Right cardiac atrium (tissue), 5 donors: ENCODE results near the gene ZNF503. TPM values are rescaled to one million over a fixed set of nuclear protein-coding genes. Genes with fewer than 3 reads are reported as not detected.
A peak's percentile ranks its signal among the peaks of the same experiment; 100 is the strongest.
"Not testable (repeated sequence)": the region's sequence is repeated elsewhere in the genome, so short reads cannot be mapped to it uniquely, and the experiment has no call there.

ENCODE experiments used
- ATAC-seq, 2 donors: fragments of 200-7000 bp; cut with Tn5 transposase; one replicate each; pipeline versions ENCODE4 v1.8.0 to v1.9.1; 2020; ENCODE audit warnings: moderate library complexity in 2 of 2, mild to moderate bottlenecking in 1 of 2
- DNase-seq, 3 donors: peaks; one replicate each; pipeline ENCODE4 v3.0.0-alpha.2; 2020
- H3K27ac ChIP-seq: one replicate; pipeline ENCODE4 v1.5.1; 2013; ENCODE audit warnings: mild to moderate bottlenecking, low read length, control low read depth, moderate library complexity
- H3K27me3 ChIP-seq: one replicate; pipeline ENCODE4 v1.6.1; 2013; ENCODE audit not compliant: control insufficient read depth, insufficient read depth
- H3K4me1 ChIP-seq: one replicate; pipeline ENCODE4 v1.6.1; 2013; ENCODE audit warnings: low read length; ENCODE audit not compliant: control insufficient read depth, insufficient read depth
- H3K4me3 ChIP-seq: one replicate; pipeline ENCODE4 v1.5.1; 2013; ENCODE audit warnings: low read length, control low read depth
- H3K9me3 ChIP-seq: one replicate; pipeline ENCODE4 v1.6.1; 2013; ENCODE audit warnings: low read length; ENCODE audit not compliant: control insufficient read depth
- WGBS: extraction: QIAGEN DNeasy Blood & Tissue Kit; methylation state at CpG from one replicate; pipeline ENCODE4 v1.1.7; 2013; 5-methylcytosine and 5-hydroxymethylcytosine counted together
- intact Hi-C, 4 donors: fragments of 100-400 bp; cut with DNase I; formaldehyde crosslinking; loops; one replicate each; pipeline versions ENCODE4 v1.11.0 to v1.14.0; 2022 to 2023
- polyA plus RNA-seq: library from polyadenylated mRNA; stranded (reverse); fragments of 200-250 nt; gene quantifications from one replicate; pipeline ENCODE4 v1.2.3, GENCODE V29; 2013
- total RNA-seq, 4 donors: library from RNA; stranded (reverse); fragmentation: NEBNext Ultra II Directional; extraction: Animal tissue kit (Norgen Biotek cat#: 25700); gene quantifications; one replicate each; pipeline ENCODE4 v1.2.1, GENCODE V29; 2021
- donor health status: healthy with polysubstance abuse.
- donor health status: DM: no; HTN: yes; CAD: no.
- donor health status: DM: no; HTN: no; CAD: no.
- donor health status: DM: no; HTN: yes; CAD: no; lungs with severe emphysema.
- donor health status: DM: yes; HTN: yes; CAD: no.

ZNF503 gene
- total and polyA plus RNA-seq, 5 donors, result 8.7 to 14.6 (median 14.2) TPM

- H3K4me1 ChIP-seq, result no peaks in the 10 kb centered on the region
- intact Hi-C loops, result loop anchor here (5.0 to 10.0 kb wide), 5 partner anchors 98 to 1155 kb away; no protein-coding TSS in a partner anchor
- ATAC-seq (no peak), DNase-seq (no peak)
- no peaks in the 10 kb centered on the region for H3K27me3 ChIP-seq
- no peak overlapping the region for H3K27ac ChIP-seq
- H3K4me3 ChIP-seq, result no peak overlapping the region
- peaks cover 3% of the 10 kb centered on the region for H3K9me3 ChIP-seq
Measured at GRCh38 chr10:75390178-75390577, 11.4 kb downstream of the ZNF503 start.

DNA sequence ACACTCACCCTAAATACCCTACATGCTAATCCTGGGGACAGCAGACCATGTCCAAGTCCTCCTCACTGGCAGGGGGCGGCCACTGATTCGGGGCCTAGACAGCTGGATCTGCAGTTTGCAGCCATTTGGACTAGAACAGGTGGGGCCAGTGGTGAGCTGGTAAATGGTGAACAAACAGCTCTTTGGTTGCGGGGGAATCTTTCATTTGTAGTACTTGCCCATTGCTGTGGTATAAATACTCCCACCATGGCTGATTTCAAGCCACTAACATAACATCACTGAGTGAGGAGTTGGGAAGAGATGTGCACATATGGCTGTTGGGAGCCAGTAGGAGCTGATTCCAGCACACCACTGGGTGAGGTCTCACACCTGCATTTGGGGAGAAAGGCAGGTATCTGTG is 13.5 kb downstream of the ZNF503 start:
- Histone ChIP-seq H3K4me1 (no peaks in the 10 kb centered on the region), H3K27ac (no peak overlapping the region), H3K9me3 (peaks cover 3% of the 10 kb centered on the region), H3K27me3 (no peaks in the 10 kb centered on the region), H3K4me3 (no peak overlapping the region)
- intact Hi-C loops, result no loop called here
- no peak for ATAC-seq
- DNase-seq, result no peak
- WGBS, result 97% methylated on average over 3 of the region's 3 CpGs

DNA sequence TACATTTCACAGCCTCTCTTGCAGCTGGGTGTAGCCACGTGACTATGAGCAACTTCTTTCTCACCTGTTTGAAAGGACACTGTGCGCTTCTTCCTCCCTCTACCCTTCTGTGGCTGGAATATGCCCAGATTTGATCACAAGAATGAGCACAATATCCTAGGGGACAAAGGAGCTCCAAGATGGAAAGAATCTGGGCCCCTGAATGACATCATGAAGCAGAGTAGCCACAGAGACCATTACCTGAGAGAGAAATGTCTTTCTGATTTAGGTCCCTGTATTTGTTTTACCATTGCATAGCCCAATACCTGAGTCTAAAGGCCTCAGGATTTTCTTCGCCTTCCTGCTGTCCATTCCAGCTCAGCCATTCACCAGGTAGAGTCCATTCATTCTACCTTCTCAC is 15.4 kb downstream of the ZNF503 start:
- no peaks in the 10 kb centered on the region for H3K27me3 ChIP-seq
- no peak overlapping the region for H3K27ac ChIP-seq
- DNase-seq (no peak), ATAC-seq (no peak)
- 95% methylated on average over 3 of the region's 3 CpGs for WGBS
- intact Hi-C loops, result no loop called here
- no peak overlapping the region for H3K4me3 ChIP-seq
- H3K9me3 ChIP-seq, result peaks cover 3% of the 10 kb centered on the region
- H3K4me1 ChIP-seq, result no peaks in the 10 kb centered on the region

DNA sequence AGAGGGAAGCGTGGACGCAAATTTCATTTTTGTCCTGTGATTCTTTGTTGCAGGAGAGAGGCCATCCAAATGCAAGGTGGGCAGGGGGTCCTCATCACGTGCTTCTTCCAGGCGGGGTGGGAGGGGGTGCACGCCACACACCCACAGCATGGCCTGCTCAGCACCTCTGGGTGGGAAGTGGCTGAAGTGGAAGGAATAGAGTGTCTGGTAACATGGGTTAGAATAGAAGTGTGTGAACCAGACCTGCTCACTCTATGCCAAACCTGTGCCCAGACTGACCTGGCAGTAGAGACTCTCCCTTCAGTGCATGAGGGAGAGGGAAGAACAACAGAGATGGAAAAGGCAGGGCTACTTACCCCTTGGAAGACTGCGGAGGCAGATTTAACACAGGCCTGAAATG is 21.7 kb downstream of the ZNF503 start:
- Histone ChIP-seq H3K4me3 (no peak overlapping the region), H3K4me1 (no peaks in the 10 kb centered on the region), H3K27ac (no peak overlapping the region), H3K27me3 (no peaks in the 10 kb centered on the region), H3K9me3 (no peaks in the 10 kb centered on the region)
- WGBS, result 88% methylated on average over 6 of the region's 6 CpGs
- no peak for DNase-seq
- no peak for ATAC-seq
- intact Hi-C loops, result no loop called here

DNA sequence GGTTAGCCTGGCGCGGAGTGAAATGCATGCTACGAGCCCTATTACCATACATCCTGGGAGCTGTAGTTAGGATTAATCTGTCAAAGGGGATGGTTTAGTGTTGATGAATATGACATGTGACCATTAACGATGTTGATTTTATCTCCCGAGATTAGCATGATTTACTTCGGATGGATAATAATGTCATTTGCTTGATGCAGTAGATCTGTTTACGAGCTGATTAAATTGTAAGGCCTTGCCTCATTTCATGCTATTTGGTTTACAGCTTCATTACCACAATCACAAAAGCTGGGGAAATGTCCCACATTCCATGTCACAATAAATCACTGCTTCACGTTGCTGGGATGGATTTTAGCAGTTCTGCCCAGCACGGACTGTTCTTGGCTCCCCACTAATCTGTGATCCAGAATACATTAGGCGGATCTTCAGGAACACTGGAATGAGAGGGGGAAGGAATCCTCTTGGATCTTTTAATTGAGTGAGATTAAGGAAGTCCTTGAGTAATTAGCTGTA is 22.3 kb downstream of the ZNF503 start:
- Histone ChIP-seq H3K27me3 (no peaks in the 10 kb centered on the region), H3K4me1 (no peaks in the 10 kb centered on the region), H3K9me3 (no peaks in the 10 kb centered on the region), H3K4me3 (no peak overlapping the region), H3K27ac (no peak overlapping the region)
- no peak for ATAC-seq
- intact Hi-C loops, result no loop called here
- WGBS, result 71% methylated on average over 10 of the region's 10 CpGs
- no peak for DNase-seq

- H3K9me3 ChIP-seq, result no peaks in the 10 kb centered on the region
- no peak overlapping the region for H3K27ac ChIP-seq
- intact Hi-C loops, result no loop called here
- H3K4me1 ChIP-seq, result no peaks in the 10 kb centered on the region
- ATAC-seq, result no peak
- no peaks in the 10 kb centered on the region for H3K27me3 ChIP-seq
- 81% methylated on average over 2 of the region's 2 CpGs for WGBS
- DNase-seq, result no peak
- no peak overlapping the region for H3K4me3 ChIP-seq
Measured at GRCh38 chr10:75378379-75378778, 23.2 kb downstream of the ZNF503 start.

GRCh38 chr10:75377869-75378268 is 23.7 kb downstream of the ZNF503 start:
- 82% methylated on average over 3 of the region's 3 CpGs for WGBS
- Histone ChIP-seq H3K27me3 (no peaks in the 10 kb centered on the region), H3K4me1 (no peaks in the 10 kb centered on the region), H3K9me3 (no peaks in the 10 kb centered on the region), H3K4me3 (no peak overlapping the region), H3K27ac (no peak overlapping the region)
- DNase-seq, result no peak
- no peak for ATAC-seq
- intact Hi-C loops, result no loop called here

DNA sequence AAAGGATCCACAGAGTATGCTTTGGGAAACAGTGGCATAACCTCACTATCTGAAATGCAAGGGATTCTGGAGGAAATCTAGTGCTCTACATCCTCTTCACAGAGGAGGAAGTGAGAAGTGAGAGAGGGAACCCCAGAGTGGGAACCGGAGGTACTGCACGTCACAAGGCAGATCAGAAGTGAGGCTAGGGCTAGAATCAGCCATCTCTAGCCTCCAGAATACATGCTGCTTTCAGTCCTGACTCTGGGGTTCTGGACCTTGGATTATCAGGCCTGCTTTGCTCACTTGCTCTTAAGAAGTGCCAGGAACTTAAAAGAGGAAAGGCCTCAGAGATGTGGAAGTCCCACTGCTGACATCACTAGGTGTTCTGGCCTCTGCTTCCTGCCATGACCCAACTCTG is 25.7 kb downstream of the ZNF503 start:
- no peaks in the 10 kb centered on the region for H3K9me3 ChIP-seq
- no peaks in the 10 kb centered on the region for H3K4me1 ChIP-seq
- peak in 1 of 2 donors; percentile 37 for ATAC-seq
- intact Hi-C loops, result no loop called here
- WGBS, result 81% methylated on average over 2 of the region's 2 CpGs
- DNase-seq, result peak in 1 of 3 donors; percentile 60
- H3K27me3 ChIP-seq, result no peaks in the 10 kb centered on the region
- H3K27ac ChIP-seq, result no peak overlapping the region
- no peak overlapping the region for H3K4me3 ChIP-seq

GRCh38 chr10:75371010-75371409 is 30.6 kb downstream of the ZNF503 start:
- 94% methylated on average over 2 of the region's 2 CpGs for WGBS
- no peaks in the 10 kb centered on the region for H3K27me3 ChIP-seq
- intact Hi-C loops, result no loop called here
- H3K9me3 ChIP-seq, result no peaks in the 10 kb centered on the region
- DNase-seq (no peak), ATAC-seq (no peak)
- no peak overlapping the region for H3K27ac ChIP-seq
- H3K4me1 ChIP-seq, result no peaks in the 10 kb centered on the region
- H3K4me3 ChIP-seq, result no peak overlapping the region

- DNase-seq, H3K9me3 ChIP-seq, intact Hi-C loops, H3K4me1 ChIP-seq, H3K4me3 ChIP-seq, H3K27me3 ChIP-seq, H3K27ac ChIP-seq, ATAC-seq: not testable (repeated sequence)
- WGBS, result 97% methylated on average over 9 of the region's 9 CpGs
Measured at GRCh38 chr10:75369838-75370237, 31.7 kb downstream of the ZNF503 start.

DNA sequence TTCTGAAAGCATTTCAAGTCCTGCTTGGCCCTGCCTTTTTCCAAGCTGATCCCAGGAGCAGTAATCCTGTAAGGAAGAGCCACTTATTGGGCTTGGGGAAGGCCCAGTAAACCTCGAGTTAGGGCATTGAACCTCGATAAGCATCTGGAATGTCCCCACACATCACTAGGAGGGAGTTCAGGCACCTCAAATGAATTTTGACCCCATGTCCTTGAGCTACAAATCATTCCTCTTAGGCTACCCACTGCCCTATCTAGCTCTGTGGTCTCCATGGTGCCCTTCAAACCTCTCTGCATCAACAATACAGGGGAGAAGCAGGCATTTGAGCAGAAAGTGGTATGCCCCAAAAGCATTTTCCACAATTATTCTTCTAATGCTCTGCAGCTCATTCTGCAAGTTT is 33.7 kb downstream of the ZNF503 start:
- Histone ChIP-seq H3K4me3 (no peak overlapping the region), H3K4me1 (no peaks in the 10 kb centered on the region), H3K27ac (no peak overlapping the region), H3K27me3 (no peaks in the 10 kb centered on the region), H3K9me3 (no peaks in the 10 kb centered on the region)
- WGBS, result 86% methylated on average over 2 of the region's 2 CpGs
- DNase-seq (no peak), ATAC-seq (no peak)
- intact Hi-C loops, result no loop called here

- ATAC-seq (no peak), DNase-seq (no peak)
- Histone ChIP-seq H3K27me3 (no peaks in the 10 kb centered on the region), H3K4me1 (no peaks in the 10 kb centered on the region), H3K4me3 (no peak overlapping the region), H3K27ac (no peak overlapping the region), H3K9me3 (no peaks in the 10 kb centered on the region)
- intact Hi-C loops, result no loop called here
- WGBS, result 61% methylated on average over 8 of the region's 8 CpGs
Measured at GRCh38 chr10:75367021-75367487, 34.5 kb downstream of the ZNF503 start.
